GM12878 (cell line): Measurements from ENCODE around the gene PRSS27. TPM values are rescaled to one million over a fixed set of nuclear protein-coding genes. Genes with fewer than 3 reads are reported as not detected.

Experiments
- ATAC-seq: fragments of 200-7000 bp; cut with Tn5 transposase; 3 replicates; pipeline ENCODE4 v1.9.1; 2020; ENCODE audit warnings: mild to moderate bottlenecking, moderate library complexity
- BruUV-seq: library from RNA; stranded (reverse); fragments of 400-500 nt; replicated peaks from 2 replicates; lab custom pipeline; 2021; lab: Mats Ljungman, UMichigan
- CTCF ChIA-PET: fragments of 300-600 bp; sonication (Branson Sonifier 250); formaldehyde crosslinking; extraction: SDS; loops from one replicate; lab custom pipeline; 2021; ENCODE audit warnings: inconsistent platforms; lab: Yijun Ruan, JAX
- POLR2A ChIA-PET: fragments of 350-600 bp; formaldehyde crosslinking; extraction: SDS; loops from one replicate; lab custom pipeline; 2021; ENCODE audit warnings: inconsistent platforms; lab: Charles Lee
- RAD21 ChIA-PET: fragments of 300-600 bp; sonication (Branson Sonifier 250); formaldehyde crosslinking; loops from one replicate; lab custom pipeline; 2023; ENCODE audit warnings: antibody characterized with exemption; ENCODE audit not compliant: unreplicated experiment; lab: Charles Lee
- SMC1A ChIA-PET: fragments of 300-600 bp; sonication (Branson Sonifier 250); formaldehyde crosslinking; loops from one replicate; lab custom pipeline; 2023; ENCODE audit not compliant: unreplicated experiment, uncharacterized antibody; lab: Charles Lee
- DNase-seq: peaks from one replicate; pipeline ENCODE4 v3.0.0-alpha.2; 2011; ENCODE audit warnings: low read depth, low spot score
- FAIRE-seq: peaks from 3 replicates; lab custom pipeline; 2011; peaks lifted over from hg19 to GRCh38; lab: Jason Lieb, UNC
- H2AFZ ChIP-seq: 2 replicates; pipeline ENCODE4 v1.6.0; 2011; ENCODE audit warnings: low read depth, low read length, control low read depth; ENCODE audit not compliant: control insufficient read depth
- H3K27ac ChIP-seq: 2 replicates; pipeline ENCODE4 v1.5.1; 2011; ENCODE audit warnings: control low read depth; ENCODE audit not compliant: control insufficient read depth, insufficient read depth
- H3K27me3 ChIP-seq, 2 experiments: replicated peaks in 1 of 2; 2 replicates each; pipeline versions ENCODE4 v1.6.0 to v1.6.1; 2011; ENCODE audit warnings: low read length in 1 of 2; ENCODE audit not compliant: control insufficient read depth in 2 of 2, insufficient read depth in 2 of 2
- H3K36me3 ChIP-seq, 2 experiments: 2 replicates each; pipeline ENCODE4 v1.5.1; 2011; ENCODE audit warnings: low read length in 1 of 2; ENCODE audit not compliant: control insufficient read depth in 2 of 2, insufficient read depth in 2 of 2
- H3K4me1 ChIP-seq: 2 replicates; pipeline ENCODE4 v1.6.1; 2011; ENCODE audit warnings: mild to moderate bottlenecking, low read length, moderate library complexity, mixed read lengths; ENCODE audit not compliant: control insufficient read depth, insufficient read depth
- H3K4me2 ChIP-seq: 2 replicates; pipeline ENCODE4 v1.6.0; 2011; ENCODE audit warnings: control low read depth; ENCODE audit not compliant: control insufficient read depth, insufficient read depth
- H3K4me3 ChIP-seq: fragments of 200-600 bp; sonication (generic); 2 replicates; pipeline ENCODE4 v1.5.1; 2016
- H3K79me2 ChIP-seq: 2 replicates; pipeline ENCODE4 v1.6.0; 2011; ENCODE audit warnings: low read length; ENCODE audit not compliant: control insufficient read depth, insufficient read depth
- H3K9ac ChIP-seq: 2 replicates; pipeline ENCODE4 v1.8.0; 2011; ENCODE audit warnings: low read length, control low read depth, mixed read lengths; ENCODE audit not compliant: control insufficient read depth, insufficient read depth
- H3K9me3 ChIP-seq: replicated peaks from 3 replicates; pipeline ENCODE4 v1.5.1; 2011; ENCODE audit warnings: mild to moderate bottlenecking, low read length; ENCODE audit not compliant: control insufficient read depth, insufficient read depth
- H4K20me1 ChIP-seq: 2 replicates; pipeline ENCODE4 v1.6.0; 2011; ENCODE audit not compliant: control insufficient read depth, insufficient read depth
- BCL11A ChIP-seq: IDR thresholded peaks from 2 replicates; pipeline ENCODE4 v1.6.1; 2011; ENCODE audit warnings: low read depth, low read length
- CBX5 ChIP-seq: sonication (generic); IDR thresholded peaks from 2 replicates; pipeline ENCODE4 v1.6.1; 2016; ENCODE audit warnings: low read depth, moderate library complexity, mild to moderate bottlenecking, inconsistent platforms
- CREB1 ChIP-seq: IDR thresholded peaks from 2 replicates; pipeline ENCODE4 v1.6.1; 2012; ENCODE audit warnings: low read depth, mild to moderate bottlenecking, inconsistent platforms
- EP300 ChIP-seq, 2 experiments: fragments of 150-350 bp in 1 of 2; IDR thresholded peaks; 2 replicates each; pipeline ENCODE4 v1.6.1; 2011 to 2012; ENCODE audit warnings: low read depth in 2 of 2, low read length in 2 of 2, borderline replicate concordance in 1 of 2, improper control_type of control experiment in 1 of 2, inconsistent platforms in 1 of 2; ENCODE audit not compliant: control insufficient read depth in 1 of 2
- HDAC2 ChIP-seq: fragments of 200-600 bp; sonication (generic); IDR thresholded peaks from 2 replicates; pipeline ENCODE4 v1.6.1; 2017
- HDAC6 ChIP-seq: fragments of 200-600 bp; sonication (generic); IDR thresholded peaks from one replicate; pipeline ENCODE4 v1.8.0; 2017; ENCODE audit warnings: antibody characterized with exemption; ENCODE audit not compliant: unreplicated experiment
- MEF2B ChIP-seq: fragments of 450-650 bp; IDR thresholded peaks from 2 replicates; pipeline ENCODE4 v1.6.1; 2018; ENCODE audit warnings: mild to moderate bottlenecking, moderate library complexity; ENCODE audit not compliant: partially characterized antibody, poor library complexity, severe bottlenecking
- MTA2 ChIP-seq: fragments of 450-650 bp; IDR thresholded peaks from 2 replicates; pipeline ENCODE4 v1.6.1; 2016; ENCODE audit warnings: low read depth, mild to moderate bottlenecking, moderate library complexity
- MTA3 ChIP-seq: IDR thresholded peaks from 2 replicates; pipeline ENCODE4 v1.6.1; 2012; ENCODE audit warnings: low read length, inconsistent platforms, borderline replicate concordance
- MYC ChIP-seq: IDR thresholded peaks from 2 replicates; pipeline ENCODE4 v1.6.1; 2011; ENCODE audit warnings: mild to moderate bottlenecking, low read length, moderate library complexity, inconsistent platforms; ENCODE audit not compliant: insufficient read depth, insufficient replicate concordance, insufficient read length, severe bottlenecking
- NBN ChIP-seq: fragments of 450-650 bp; IDR thresholded peaks from 2 replicates; pipeline ENCODE4 v1.6.1; 2016
- PAX5 ChIP-seq: IDR thresholded peaks from 2 replicates; pipeline ENCODE4 v1.6.1; 2011; ENCODE audit warnings: low read depth, low read length, borderline replicate concordance
- POLR2AphosphoS2 ChIP-seq: IDR thresholded peaks from 2 replicates; pipeline ENCODE4 v1.6.1; 2011; ENCODE audit warnings: low read depth, mild to moderate bottlenecking, low read length, improper control_type of control experiment, moderate library complexity
- RFX5 ChIP-seq: IDR thresholded peaks from 2 replicates; pipeline ENCODE4 v1.6.1; 2011; ENCODE audit warnings: low read depth, low read length, improper control_type of control experiment
- SREBF2 ChIP-seq: IDR thresholded peaks from 2 replicates; pipeline ENCODE4 v1.6.1; 2012; ENCODE audit warnings: mild to moderate bottlenecking, low read length
- TAF1 ChIP-seq: IDR thresholded peaks from 2 replicates; pipeline ENCODE4 v1.6.1; 2011; ENCODE audit warnings: mild to moderate bottlenecking, low read depth, low read length, borderline replicate concordance
- TCF12 ChIP-seq: IDR thresholded peaks from 2 replicates; pipeline ENCODE4 v1.6.1; 2011; ENCODE audit warnings: low read depth, mild to moderate bottlenecking, low read length
- TCF3 ChIP-seq: IDR thresholded peaks from 2 replicates; pipeline ENCODE4 v1.6.1; 2012; ENCODE audit warnings: low read depth, mild to moderate bottlenecking, low read length, borderline replicate concordance; ENCODE audit not compliant: insufficient read depth
- ZBED1 ChIP-seq: IDR thresholded peaks from 2 replicates; pipeline ENCODE4 v1.6.1; 2016; ENCODE audit warnings: borderline replicate concordance
- ZNF384 ChIP-seq: IDR thresholded peaks from 2 replicates; pipeline ENCODE4 v1.6.1; 2012; ENCODE audit warnings: low read depth, mild to moderate bottlenecking, low read length, improper control_type of control experiment, borderline replicate concordance
- ZSCAN29 ChIP-seq: fragments of 450-650 bp; IDR thresholded peaks from 2 replicates; pipeline ENCODE4 v1.6.1; 2017; ENCODE audit warnings: mild to moderate bottlenecking, moderate library complexity
- WGBS: methylation state at CpG from one replicate; pipeline ENCODE4 v1.1.6; 2016; ENCODE audit warnings: low lambda C conversion rate; ENCODE audit not compliant: insufficient replicate concordance, insufficient coverage; ENCODE audit errors: missing lambda C conversion rate; 5-methylcytosine and 5-hydroxymethylcytosine counted together
- in situ Hi-C: fragments of 300-500 bp; cut with MboI; formaldehyde crosslinking; loops from 9 replicates; pipeline ENCODE4 v1.14.3; 2018; ENCODE audit warnings: mixed read lengths
- intact Hi-C: fragments of 100-400 bp; cut with micrococcal nuclease; formaldehyde crosslinking; loops from one replicate; pipeline ENCODE4 v1.14.2; 2022; ENCODE audit not compliant: unreplicated experiment
- polyA plus RNA-seq, 11 experiments: library from polyadenylated mRNA; depleted of rRNA in 4 of 11; unstranded in 6 of 11; stranded (reverse) in 5 of 11; fragments of >200 nt; fragmentation: Nextera tagmentation in 4 of 11; fragmentation: Illumina TruSeq in 1 of 11; extraction: Ambion mirVana in 4 of 11; extraction: Trizol in 1 of 11; gene quantifications; 1 replicate in 1 of 11; 2 replicates in 10 of 11; pipeline versions ENCODE4 v1.2.1 to v1.2.3, GENCODE V29; 2011 to 2016; ENCODE audit warnings: inconsistent platforms in 2 of 11, missing spikeins in 2 of 11, low read depth in 1 of 11
- total RNA-seq, 4 experiments: library from RNA; depleted of rRNA in 3 of 4; stranded (reverse); fragments of >200 nt in 3 of 4; fragmentation: Illumina TruSeq in 1 of 4; extraction: Trizol in 1 of 4; gene quantifications; 2 replicates each; pipeline versions ENCODE4 v1.2.1 to v1.2.3, GENCODE V29; 2013 to 2021
- TF ChIP-seq, protein P1 (sequence below): fragments of 450-650 bp; IDR thresholded peaks from 2 replicates; pipeline ENCODE4 v1.6.1; 2017; ENCODE audit warnings: mild to moderate bottlenecking, moderate library complexity

PRSS27 gene
- total and polyA plus RNA-seq, 10 of the 15 experiments (the other 5 are each of a cell fraction or from before 2014, with no cell fraction given), result 0.18 to 1.8 (median 0.51) TPM; not detected in 2

- TF ChIP-seq POLR2AphosphoS2 (no peak), ZNF384 (no peak), ZSCAN29 (no peak), MEF2B (no peak), SREBF2 (no peak), HDAC2 (no peak), HDAC6 (no peak), ZBED1 (no peak), RFX5 (no peak)
Measured at GRCh38 chr16:2745961-2746360, 25.9 kb upstream of the PRSS27 start (continued).

DNA sequence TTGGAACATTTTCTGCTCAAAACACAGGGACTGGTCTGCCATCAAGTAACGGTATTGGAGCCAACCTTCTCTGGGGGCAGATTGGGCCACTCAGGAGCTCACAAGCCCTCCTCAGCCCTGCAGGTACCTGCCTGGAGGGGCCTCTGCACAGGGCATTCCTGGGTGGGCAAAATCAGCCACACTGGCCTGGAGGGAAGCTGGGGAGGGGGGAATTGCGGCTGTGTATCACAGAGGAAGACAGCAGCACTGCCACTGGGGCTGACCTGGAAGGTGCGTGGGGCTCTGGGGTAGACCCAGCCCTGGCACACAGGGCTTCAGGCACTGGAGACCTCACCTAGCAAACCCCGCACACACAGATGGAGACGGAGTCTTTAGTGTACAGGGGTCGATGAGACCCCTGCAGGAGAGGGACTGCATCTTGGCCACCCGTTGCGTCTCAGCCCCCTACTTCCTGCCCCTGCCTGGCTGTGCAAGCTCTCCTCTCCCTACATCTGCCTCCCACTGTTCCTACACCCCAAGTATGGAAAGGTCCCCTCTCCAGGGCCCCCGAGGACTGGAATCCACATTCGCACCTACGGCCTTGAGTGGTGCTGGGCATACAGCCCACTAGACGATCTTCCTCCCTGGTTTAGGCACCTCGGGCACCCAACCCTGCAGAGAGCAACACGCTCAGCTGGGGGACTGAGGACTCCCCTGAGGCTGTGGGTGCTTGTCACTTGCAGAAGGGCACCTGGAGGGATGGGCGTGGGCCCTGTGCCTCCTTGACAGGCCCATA lies 25.3 kb upstream of the PRSS27 start:
- POLR2A ChIA-PET, result interaction anchor here (0.6 kb wide), 1 partner anchor 63 kb away, joined by 3 read pairs; the partner anchor contains the start of gene KCTD5
- no peak for DNase-seq
- Histone ChIP-seq H3K36me3 (no peaks in the 10 kb centered on the region), H3K79me2 (no peaks in the 10 kb centered on the region), H4K20me1 (no peaks in the 10 kb centered on the region; the same call in 1 of the 2 replicates), H3K9ac (no peak overlapping the region), H3K4me2 (no peak overlapping the region), H3K9me3 (no peaks in the 10 kb centered on the region), H3K4me3 (no peak overlapping the region), H3K4me1 (no peaks in the 10 kb centered on the region), H2AFZ (no peak overlapping the region), H3K27me3 (no peaks in the 10 kb centered on the region), H3K27ac (no peak overlapping the region)
- in situ Hi-C loops, result no loop called here
- CTCF ChIA-PET, result no interaction called here
- intact Hi-C loops, result no loop called here
- SMC1A ChIA-PET, result no interaction called here
- RAD21 ChIA-PET, result no interaction called here
- no peak for FAIRE-seq
- BruUV-seq, result no TSS peak
- WGBS, result 48% methylated on average over 12 of the region's 15 CpGs
- ATAC-seq, result no peak
- no peak for TF ChIP-seq MTA3
- TF ChIP-seq HDAC6, result no peak
- TF ChIP-seq BCL11A, result no peak
- TF ChIP-seq TCF3, result no peak
- TF ChIP-seq, protein P1, sequence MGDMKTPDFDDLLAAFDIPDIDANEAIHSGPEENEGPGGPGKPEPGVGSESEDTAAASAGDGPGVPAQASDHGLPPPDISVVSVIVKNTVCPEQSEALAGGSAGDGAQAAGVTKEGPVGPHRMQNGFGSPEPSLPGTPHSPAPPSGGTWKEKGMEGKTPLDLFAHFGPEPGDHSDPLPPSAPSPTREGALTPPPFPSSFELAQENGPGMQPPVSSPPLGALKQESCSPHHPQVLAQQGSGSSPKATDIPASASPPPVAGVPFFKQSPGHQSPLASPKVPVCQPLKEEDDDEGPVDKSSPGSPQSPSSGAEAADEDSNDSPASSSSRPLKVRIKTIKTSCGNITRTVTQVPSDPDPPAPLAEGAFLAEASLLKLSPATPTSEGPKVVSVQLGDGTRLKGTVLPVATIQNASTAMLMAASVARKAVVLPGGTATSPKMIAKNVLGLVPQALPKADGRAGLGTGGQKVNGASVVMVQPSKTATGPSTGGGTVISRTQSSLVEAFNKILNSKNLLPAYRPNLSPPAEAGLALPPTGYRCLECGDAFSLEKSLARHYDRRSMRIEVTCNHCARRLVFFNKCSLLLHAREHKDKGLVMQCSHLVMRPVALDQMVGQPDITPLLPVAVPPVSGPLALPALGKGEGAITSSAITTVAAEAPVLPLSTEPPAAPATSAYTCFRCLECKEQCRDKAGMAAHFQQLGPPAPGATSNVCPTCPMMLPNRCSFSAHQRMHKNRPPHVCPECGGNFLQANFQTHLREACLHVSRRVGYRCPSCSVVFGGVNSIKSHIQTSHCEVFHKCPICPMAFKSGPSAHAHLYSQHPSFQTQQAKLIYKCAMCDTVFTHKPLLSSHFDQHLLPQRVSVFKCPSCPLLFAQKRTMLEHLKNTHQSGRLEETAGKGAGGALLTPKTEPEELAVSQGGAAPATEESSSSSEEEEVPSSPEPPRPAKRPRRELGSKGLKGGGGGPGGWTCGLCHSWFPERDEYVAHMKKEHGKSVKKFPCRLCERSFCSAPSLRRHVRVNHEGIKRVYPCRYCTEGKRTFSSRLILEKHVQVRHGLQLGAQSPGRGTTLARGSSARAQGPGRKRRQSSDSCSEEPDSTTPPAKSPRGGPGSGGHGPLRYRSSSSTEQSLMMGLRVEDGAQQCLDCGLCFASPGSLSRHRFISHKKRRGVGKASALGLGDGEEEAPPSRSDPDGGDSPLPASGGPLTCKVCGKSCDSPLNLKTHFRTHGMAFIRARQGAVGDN, result no peak
- TF ChIP-seq PAX5, result no peak
- TF ChIP-seq EP300 (IDR thresholded peaks at IDR 0.05; ENCODE audit: borderline replicate concordance in 1 of 2, control insufficient read depth in 1 of 2, low read depth in 2 of 2, low read length in 2 of 2), result no peak
- no peak for TF ChIP-seq MYC
- no peak for TF ChIP-seq MTA2
- no peak for TF ChIP-seq CREB1
- no peak for TF ChIP-seq NBN
- TF ChIP-seq CBX5, result no peak
- no peak for TF ChIP-seq TAF1
- no peak for TF ChIP-seq TCF12
